Astrocyte (in vitro differentiated cells and primary cell): ENCODE data around the gene CCRL2.

Experiments used
- CTCF ChIP-seq: IDR thresholded peaks from 2 replicates; pipeline ENCODE4 v1.5.1; 2011; ENCODE audit warnings: low read depth, mild to moderate bottlenecking, inconsistent platforms, low read length, moderate library complexity; ENCODE audit not compliant: insufficient read depth
- EZH2 ChIP-seq: IDR thresholded peaks from 2 replicates; pipeline ENCODE4 v1.6.1; 2012; ENCODE audit warnings: mild to moderate bottlenecking, low read length, inconsistent platforms; ENCODE audit not compliant: insufficient read depth

- TF ChIP-seq CTCF (no peak), EZH2 (no peak)
Measured at GRCh38 chr3:46447228-46447985, 40.3 kb downstream of the CCRL2 start.
